ENCODE measurements around the gene TMEM86A.

The TMEM86A gene

GRCh38 chr11:18700872-18701271 lies 2.3 kb downstream of the TMEM86A start:
- DNase-seq = no peak

DNA sequence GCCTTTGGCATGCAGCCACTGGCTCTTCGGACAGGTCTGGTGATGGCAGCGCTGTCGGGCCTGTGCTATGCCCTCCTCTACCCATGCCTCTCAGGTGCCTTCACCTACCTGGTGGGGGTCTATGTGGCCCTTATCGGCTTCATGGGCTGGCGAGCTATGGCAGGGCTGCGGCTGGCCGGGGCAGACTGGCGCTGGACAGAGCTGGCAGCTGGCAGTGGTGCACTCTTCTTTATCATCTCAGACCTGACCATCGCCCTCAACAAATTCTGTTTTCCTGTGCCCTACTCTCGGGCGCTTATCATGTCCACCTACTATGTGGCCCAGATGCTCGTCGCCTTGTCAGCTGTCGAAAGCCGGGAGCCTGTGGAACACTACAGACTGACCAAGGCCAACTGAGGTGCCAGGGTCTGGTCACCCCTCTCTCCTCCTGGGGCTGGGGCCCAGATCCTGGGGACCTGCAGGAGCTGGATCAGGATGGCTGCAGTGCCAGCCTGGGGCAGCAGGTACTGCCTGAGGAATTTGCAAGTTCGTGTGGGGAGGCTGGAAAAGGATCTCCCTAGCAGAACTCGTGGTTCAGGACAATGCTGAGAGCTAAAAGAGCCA lies 3.1 kb downstream of the TMEM86A start:
- no peak for DNase-seq

GRCh38 chr11:18703001-18703763 lies 4.6 kb downstream of the TMEM86A start:
- no peak for DNase-seq

DNA sequence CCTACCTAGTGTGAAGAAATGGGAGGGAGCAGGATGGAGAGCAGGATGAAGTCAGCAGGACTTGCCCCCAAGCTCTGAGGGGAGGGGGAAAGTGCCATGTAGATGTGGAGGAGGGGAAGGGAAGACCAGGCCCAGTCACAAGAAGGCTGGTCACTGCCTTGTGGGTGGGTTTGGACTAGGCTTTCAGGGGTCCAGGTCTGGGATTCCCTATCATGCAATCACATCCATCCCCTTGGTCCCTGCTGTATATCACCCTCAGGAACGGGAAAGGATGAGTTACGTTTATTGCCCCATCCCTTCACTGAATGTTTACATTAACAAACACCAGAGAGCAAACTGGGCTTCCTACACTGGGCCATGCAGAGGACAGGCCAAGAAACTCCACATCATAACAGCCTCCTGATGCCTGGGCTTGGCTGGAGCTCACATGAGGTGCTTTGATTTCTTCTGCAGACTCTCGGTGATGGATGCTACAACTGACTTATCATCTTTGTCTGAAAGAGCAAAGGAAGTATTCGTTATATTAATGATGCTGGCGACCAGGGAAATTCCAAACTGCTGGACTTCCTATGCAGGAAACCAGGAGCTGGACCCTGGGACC lies 5.6 kb downstream of the TMEM86A start:
- no peak for DNase-seq

DNA sequence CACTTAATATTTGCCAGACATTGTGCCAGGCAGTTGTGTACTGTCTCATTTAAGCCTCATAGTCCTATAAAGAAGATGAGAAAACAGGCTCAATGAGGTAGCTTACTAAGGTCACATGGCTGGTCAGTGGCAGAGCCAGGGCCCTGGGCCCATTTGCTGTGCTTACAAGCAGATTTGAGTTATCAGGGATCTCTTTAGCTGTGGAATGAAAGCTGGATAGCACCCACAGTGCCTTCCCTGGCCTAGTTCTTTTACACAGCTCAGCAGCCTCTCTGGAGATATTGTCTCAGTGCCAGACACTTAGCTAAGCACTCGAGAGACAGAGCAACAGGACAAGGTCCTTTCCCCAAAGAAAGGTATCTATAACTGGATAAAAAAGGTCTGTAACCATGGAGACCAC lies 6.1 kb downstream of the TMEM86A start:
- DNase-seq = no peak

GRCh38 chr11:18705651-18706281 lies 7.2 kb downstream of the TMEM86A start:
- no peak for DNase-seq

DNA sequence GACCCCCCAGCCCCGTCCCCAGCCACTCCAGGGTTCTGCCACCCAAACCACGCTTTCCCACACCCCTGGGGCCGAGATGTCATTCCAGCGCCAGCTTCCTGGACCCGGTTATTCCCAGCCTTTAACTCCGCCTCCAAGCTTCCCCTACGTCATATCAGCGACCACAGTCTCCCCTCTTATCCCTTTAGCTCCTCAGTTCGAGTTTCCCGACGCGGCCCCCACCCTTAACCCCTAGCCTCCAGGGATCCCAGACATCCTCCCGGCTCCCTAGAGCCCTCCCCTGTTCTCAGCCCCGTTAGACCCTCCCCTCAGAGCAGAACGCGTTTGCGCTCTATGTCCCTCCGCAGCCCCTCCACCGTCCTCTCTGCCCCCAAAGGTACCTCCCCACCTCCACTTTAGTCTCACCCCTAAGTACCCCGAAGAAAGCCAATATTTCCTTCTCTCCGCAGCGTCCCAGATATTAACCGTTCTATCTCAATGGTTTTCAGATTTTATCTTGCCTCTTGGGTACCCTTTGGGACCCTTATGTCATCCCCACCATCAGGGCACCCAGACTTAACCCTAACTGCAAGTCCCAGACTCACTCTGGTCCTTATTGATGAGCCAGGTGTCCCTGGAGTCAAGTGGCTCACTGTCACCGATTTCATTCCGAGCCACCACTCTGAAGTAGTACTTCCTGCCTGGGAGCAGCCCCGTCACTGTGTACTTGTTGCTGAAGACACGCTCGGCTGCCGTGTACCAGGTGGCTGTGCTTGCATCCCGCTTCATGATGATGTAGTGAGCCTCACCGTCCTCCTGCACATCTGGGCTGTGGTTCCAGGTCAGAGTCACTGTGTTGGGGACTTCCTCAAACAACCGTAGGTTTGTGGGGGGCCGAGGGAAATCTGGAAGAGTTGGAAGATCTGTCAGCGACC lies 8.0 kb downstream of the TMEM86A start:
- peak; percentile 63 for DNase-seq

DNA sequence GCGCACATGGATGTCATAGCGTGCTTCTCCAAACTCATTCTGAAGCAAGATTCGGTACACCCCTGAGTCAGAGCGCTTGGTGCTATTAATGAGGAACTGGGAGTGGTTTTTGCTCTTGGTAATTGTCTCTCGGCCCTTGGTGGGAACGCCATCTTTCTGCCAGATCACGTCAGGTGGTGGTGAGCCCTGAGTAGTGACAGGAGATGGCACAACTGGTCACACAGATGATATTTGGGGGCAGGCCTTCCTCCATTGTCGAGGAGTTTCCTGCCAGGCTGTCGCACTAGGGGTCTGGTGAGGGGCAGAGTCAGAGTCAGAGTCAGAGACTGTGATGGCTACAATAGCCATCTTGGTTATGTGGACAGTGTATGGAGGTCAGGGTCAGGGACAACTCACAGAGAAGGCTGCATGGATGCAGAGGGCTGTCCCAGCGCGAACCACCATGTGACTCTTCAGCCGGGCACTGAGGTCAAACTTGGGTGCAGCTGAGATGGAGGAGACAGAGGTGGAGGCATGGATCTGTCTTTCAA lies 9.3 kb downstream of the TMEM86A start:
- DNase-seq = no peak

DNA sequence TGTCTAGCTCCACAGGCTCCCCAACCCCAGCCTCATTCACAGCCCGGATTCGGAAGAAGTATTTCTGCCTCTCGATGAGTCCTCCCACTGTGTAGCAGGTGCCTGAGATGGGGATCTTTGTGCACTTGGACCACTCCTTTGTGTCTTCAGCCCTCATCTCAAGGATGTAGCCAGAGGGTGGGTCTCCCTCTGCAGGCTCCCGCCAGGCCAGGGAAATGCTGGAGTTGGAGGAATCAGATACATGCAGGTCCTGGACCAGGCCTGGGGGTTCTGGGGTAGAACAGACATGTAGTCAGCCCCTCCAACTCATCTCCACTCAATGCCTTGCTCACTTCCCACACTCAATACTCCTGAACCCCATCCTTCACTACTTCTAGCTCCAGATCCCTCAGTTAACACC lies 10.8 kb downstream of the TMEM86A start:
- no peak for DNase-seq

DNA sequence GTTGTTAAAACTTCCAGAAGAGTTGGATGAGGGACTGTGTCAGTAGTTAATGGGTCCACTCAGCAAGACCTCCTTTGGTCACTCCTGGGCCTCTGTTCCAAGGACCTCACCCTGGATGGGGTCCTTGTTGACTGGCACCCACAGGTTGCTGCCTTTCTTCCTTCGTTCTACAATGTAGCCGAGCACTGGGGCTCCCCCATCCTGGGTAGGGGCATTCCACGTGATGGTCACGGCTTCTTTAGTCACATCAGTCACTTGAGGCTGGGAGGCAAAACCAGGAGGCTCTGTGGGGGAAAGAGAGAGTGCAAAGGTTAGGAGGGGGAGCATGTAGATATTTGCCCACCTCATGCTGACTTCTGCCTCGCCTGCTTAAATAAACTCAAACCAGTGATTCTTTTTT lies 12.0 kb downstream of the TMEM86A start:
- DNase-seq = no peak

DNA sequence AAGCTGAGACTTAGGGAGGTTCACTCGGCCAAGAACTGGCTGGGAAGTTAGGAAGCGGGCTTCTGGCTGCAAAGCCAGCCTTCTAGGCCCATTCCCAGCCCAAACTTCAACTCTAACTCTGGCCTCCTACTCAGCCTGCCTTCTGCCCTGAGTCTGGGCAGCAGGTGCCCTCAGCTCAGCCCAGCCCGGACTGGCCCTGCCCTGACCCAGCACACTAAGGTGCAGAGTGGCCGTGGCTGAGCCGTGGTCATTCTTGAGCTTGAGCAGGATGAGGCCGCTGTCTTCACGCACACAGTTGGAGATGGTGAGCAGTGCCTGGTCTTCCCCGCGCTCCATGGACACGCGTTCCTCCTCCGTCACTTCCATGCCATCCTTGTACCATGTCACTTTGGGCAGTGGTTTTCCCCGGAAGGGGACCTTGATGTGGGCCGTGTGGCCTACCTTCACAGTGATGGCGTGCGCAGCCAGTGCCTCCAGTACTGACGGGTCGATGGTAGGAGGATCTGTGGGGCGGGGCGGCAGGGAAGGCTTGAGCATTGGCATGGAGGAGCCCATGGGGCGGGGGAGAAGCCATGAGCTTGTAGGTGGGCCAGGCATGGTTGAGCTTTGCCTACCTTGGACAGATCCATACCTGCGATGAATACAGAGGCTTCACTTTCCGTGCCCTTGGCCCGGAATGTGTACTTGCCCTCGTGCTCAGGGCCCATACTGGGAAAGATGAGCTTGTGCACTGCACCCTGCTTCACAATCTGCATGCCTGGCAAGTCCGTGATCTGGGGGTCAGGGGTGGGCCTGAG lies 15.3 kb downstream of the TMEM86A start:
- no peak for DNase-seq

GRCh38 chr11:18714443-18714780 lies 15.8 kb downstream of the TMEM86A start:
- DNase-seq = no peak

GRCh38 chr11:18715476-18715875 lies 16.9 kb downstream of the TMEM86A start:
- peak; percentile 34 for DNase-seq

- DNase-seq = no peak
Observed at GRCh38 chr11:18720091-18720807, 21.7 kb downstream of the TMEM86A start.

- peak; percentile 80 for DNase-seq
Observed at GRCh38 chr11:18720808-18721560, 22.4 kb downstream of the TMEM86A start.

DNA sequence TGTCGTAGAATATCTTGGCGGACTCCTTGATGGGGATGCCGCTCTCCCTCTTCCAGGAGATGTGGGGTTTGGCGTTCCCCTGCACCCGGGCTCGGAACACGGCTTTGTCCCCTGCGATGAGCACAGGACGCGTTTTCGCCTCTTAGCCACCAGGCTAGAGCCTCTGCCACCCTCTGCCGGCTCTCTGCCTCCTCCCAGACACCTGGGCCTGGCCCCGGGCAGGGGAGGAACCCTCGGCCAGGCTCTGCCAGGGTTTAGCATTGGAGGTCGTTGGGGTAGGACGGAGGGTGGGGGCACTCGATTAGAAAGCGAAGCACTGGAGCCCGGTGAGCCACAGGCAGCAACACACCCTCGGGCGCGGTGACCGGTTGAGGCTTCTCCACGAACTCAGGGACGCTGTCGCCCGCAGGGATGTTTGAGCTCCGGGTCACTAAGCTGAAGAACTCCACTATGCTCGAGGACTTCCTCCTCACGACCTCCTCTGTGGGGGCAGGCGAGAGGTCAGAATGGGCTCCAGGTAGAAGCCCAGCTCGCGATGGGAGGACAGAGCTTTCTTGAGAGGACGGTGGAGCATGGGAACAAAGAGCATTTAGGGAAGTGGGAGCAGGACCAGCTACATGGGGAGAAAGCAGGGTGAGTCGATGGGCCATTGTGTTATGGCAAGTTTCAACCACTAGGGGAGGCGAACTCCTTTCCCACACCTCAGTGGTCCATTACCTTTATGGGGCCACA lies 23.1 kb downstream of the TMEM86A start:
- DNase-seq = peak; percentile 54

- DNase-seq = no peak
Observed at GRCh38 chr11:18722293-18722637, 23.7 kb downstream of the TMEM86A start.

DNA sequence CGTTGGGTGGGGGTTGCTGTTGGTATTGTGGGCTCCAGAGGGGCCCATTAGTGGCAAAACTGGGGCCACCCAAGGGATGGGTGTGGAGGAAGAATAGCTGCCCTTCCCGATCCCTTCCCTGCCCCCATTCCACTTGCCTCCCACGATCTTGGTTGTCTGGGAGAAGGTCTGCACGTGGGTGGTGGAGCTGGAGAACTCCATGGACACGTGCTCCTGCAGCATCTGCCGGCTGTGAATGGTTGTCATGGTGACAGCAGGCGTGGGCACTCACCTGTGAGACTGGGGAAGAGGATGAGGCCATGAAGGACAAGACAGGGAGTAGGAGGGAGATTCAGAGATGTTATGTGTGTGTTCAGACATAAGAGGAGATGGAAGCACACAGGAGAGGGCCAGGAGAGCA lies 25.4 kb downstream of the TMEM86A start:
- no peak for DNase-seq

- no peak for DNase-seq
Observed at GRCh38 chr11:18726040-18726439, 27.5 kb downstream of the TMEM86A start, which contains the start of gene IGSF22. Gene IGSF22 (minus strand): TSS chr11:18726188. CDS start chr11:18724236, 1,952 bp downstream.

All from fibroblast of skin of right biceps (primary cell).